Stimulated activated CD4-positive, alpha-beta T cell treated with anti-CD3 and anti-CD28 coated beads, TNF-alpha, amount 100 ng/mL, for 4 hours (primary cell): Measurements from ENCODE around the gene HJURP.

Source experiments
- DNase-seq, 3 experiments: peaks; one replicate each; pipeline ENCODE4 v3.0.0-alpha.2; 2020; ENCODE audit warnings: low read depth in 3 of 3

The HJURP gene

GRCh38 chr2:233793465-233794127, 60.7 kb downstream of the HJURP start:
- no peak for DNase-seq

- DNase-seq, result no peak
These were observed 61.6 kb downstream of the HJURP start for GRCh38 chr2:233792720-233793119.

GRCh38 chr2:233791883-233792329, 62.4 kb downstream of the HJURP start:
- DNase-seq, result no peak

- no peak for DNase-seq
These were observed 63.0 kb downstream of the HJURP start for GRCh38 chr2:233791151-233791882.

- no peak for DNase-seq
These were observed 64.8 kb downstream of the HJURP start for GRCh38 chr2:233789554-233789953.
